Measurements from ENCODE around the gene DHRS3. TPM values are rescaled to one million over a fixed set of nuclear protein-coding genes. Genes with fewer than 3 reads are reported as not detected.

Gene DHRS3
- total RNA-seq, 1 experiment from 2014 or later = 54.5 TPM

DNA sequence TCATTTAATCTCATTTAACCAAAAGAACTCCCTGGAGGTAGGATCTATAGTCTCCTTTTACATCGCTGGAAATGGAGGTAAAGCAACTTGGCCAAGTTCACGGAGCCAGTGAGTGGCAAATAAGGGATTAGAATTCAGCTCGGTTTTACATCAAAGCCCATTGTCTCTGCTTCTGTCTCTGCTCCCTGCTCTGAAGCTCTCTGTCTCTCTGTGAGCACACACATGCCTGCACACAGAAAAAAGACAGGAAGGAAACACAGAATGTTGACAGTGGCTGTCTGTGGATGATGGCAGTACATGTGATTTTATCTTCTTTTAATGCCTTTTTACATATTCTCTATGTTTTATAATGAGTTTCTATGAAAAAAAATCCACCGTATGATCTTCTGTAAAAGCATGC is 8.9 kb upstream of the DHRS3 start:
- no peaks in the 10 kb centered on the region for H4K20me1 ChIP-seq (ENCODE audit: control insufficient read depth, insufficient read depth, insufficient read length)

More for the DNA sequence above, 8.9 kb upstream of the DHRS3 start:
- Histone ChIP-seq H3K18ac (ENCODE audit: insufficient read length, low read depth, low read length) (no peak overlapping the region), H2BK5ac (ENCODE audit: insufficient read length, low read length) (no peak overlapping the region), H3K9me3 (ENCODE audit: control insufficient read depth, low read depth, low read length) (no peaks in the 10 kb centered on the region), H2AK5ac (ENCODE audit: insufficient read length, low read length) (no peak overlapping the region), H3K27me3 (ENCODE audit: insufficient read depth, low read length) (no peaks in the 10 kb centered on the region), H2BK15ac (ENCODE audit: low read depth, low read length) (no peak overlapping the region), H3K4me1 (ENCODE audit: insufficient read depth, low read length) (peaks cover 2% of the 10 kb centered on the region; the same call in 1 of the 2 replicates), H2BK20ac (ENCODE audit: low read depth, low read length, poor library complexity, severe bottlenecking) (no peak overlapping the region), H4K5ac (ENCODE audit: insufficient read length, low read depth, low read length) (no peak overlapping the region), H3T11ph (ENCODE audit: low read length) (no peak overlapping the region), H3K23me2 (ENCODE audit: insufficient read length, low read depth, low read length, poor library complexity, severe bottlenecking) (no peaks in the 10 kb centered on the region), H2AFZ (ENCODE audit: low read length) (no peak overlapping the region), H3K23ac (ENCODE audit: insufficient read length, low read depth, low read length) (no peak overlapping the region), H3K56ac (ENCODE audit: insufficient read length, low read depth, low read length) (no peak overlapping the region), H3K4me2 (ENCODE audit: insufficient read depth, insufficient read length, low read length) (no peak overlapping the region), H3K27ac (ENCODE audit: insufficient read length, low read depth, low read length) (no peak overlapping the region), H4K91ac (ENCODE audit: insufficient read length, low read depth, low read length) (no peak overlapping the region), H3K14ac (ENCODE audit: insufficient read depth, low read length) (no peak overlapping the region), H4K8ac (replicated peaks; ENCODE audit: insufficient read length, low read depth, low read length) (no peak overlapping the region), H2BK120ac (ENCODE audit: low read depth, low read length, poor library complexity, severe bottlenecking) (no peak overlapping the region), H3K79me1 (ENCODE audit: insufficient read depth, low read depth, low read length, poor library complexity, severe bottlenecking) (no peaks in the 10 kb centered on the region), H3K4ac (ENCODE audit: low read depth, low read length) (no peak overlapping the region), H2BK12ac (ENCODE audit: insufficient read length, low read depth, low read length) (no peak overlapping the region), H3K79me2 (ENCODE audit: insufficient read depth, low read length) (no peaks in the 10 kb centered on the region), H3K9ac (ENCODE audit: extremely low read depth, insufficient read length, low read length) (no peak overlapping the region)
- H3K36me3 Mint-ChIP-seq (ENCODE audit: insufficient read depth in 1 of 3, low read depth in 3 of 3) = peaks cover 0 to under 1% (median 0%) of the 10 kb centered on the region in 3 experiments; a peak in 1 of 7 replicates
- H3K27me3 Mint-ChIP-seq (ENCODE audit: low read depth) = no peaks in the 10 kb centered on the region; the same call in 1 of the 2 replicates
- no peak overlapping the region for H3K4me3 Mint-ChIP-seq
- no peak for DNase-seq
- peaks cover 2 to 3% of the 10 kb centered on the region in 2 experiments; a peak in 2 of 5 replicates for H3K9me3 Mint-ChIP-seq
- TF ChIP-seq, protein P1, sequence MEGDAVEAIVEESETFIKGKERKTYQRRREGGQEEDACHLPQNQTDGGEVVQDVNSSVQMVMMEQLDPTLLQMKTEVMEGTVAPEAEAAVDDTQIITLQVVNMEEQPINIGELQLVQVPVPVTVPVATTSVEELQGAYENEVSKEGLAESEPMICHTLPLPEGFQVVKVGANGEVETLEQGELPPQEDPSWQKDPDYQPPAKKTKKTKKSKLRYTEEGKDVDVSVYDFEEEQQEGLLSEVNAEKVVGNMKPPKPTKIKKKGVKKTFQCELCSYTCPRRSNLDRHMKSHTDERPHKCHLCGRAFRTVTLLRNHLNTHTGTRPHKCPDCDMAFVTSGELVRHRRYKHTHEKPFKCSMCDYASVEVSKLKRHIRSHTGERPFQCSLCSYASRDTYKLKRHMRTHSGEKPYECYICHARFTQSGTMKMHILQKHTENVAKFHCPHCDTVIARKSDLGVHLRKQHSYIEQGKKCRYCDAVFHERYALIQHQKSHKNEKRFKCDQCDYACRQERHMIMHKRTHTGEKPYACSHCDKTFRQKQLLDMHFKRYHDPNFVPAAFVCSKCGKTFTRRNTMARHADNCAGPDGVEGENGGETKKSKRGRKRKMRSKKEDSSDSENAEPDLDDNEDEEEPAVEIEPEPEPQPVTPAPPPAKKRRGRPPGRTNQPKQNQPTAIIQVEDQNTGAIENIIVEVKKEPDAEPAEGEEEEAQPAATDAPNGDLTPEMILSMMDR (conservative IDR thresholded peaks at IDR 0.05) = no peak
- H3K4me1 Mint-ChIP-seq = peaks cover 62 to 71% of the 10 kb centered on the region in 2 experiments
- WGBS (ENCODE audit: extremely low coverage, insufficient read length, low lambda C conversion rate) = no CpG with 5 or more reads among the region's 4 CpGs
- H3K27ac Mint-ChIP-seq = peak overlapping the region; percentile 64 to 90 (median 89); a peak in 4 of 7 replicates

Data from H9 (cell line).